IMR-90 (cell line): ENCODE measurements around the gene ADPRHL1. TPM values are rescaled to one million over a fixed set of nuclear protein-coding genes. Genes with fewer than 3 reads are reported as not detected.

ENCODE experiments used
- ATAC-seq: fragments of 200-7000 bp; cut with Tn5 transposase; 2 replicates; pipeline ENCODE4 v1.9.1; 2020; ENCODE audit warnings: low read depth, mild to moderate bottlenecking, moderate library complexity
- BruUV-seq: library from RNA; stranded (reverse); fragments of 400-500 nt; replicated peaks from 2 replicates; lab custom pipeline; 2021; lab: Mats Ljungman, UMichigan
- CTCF ChIA-PET: fragments of 300-600 bp; formaldehyde crosslinking; extraction: SDS; loops from one replicate; lab custom pipeline; 2021; ENCODE audit warnings: antibody characterized with exemption; lab: Yijun Ruan, JAX
- POLR2A ChIA-PET: fragments of 300-600 bp; sonication (Branson Sonifier 250); formaldehyde crosslinking; loops from one replicate; lab custom pipeline; 2022; ENCODE audit warnings: antibody characterized with exemption; ENCODE audit not compliant: unreplicated experiment; lab: Charles Lee
- DNase-seq: peaks from one replicate; pipeline ENCODE4 v3.0.0; 2013
- H2AFZ ChIP-seq: replicated peaks from 2 replicates; pipeline ENCODE3; 2013; ENCODE audit warnings: low read length, mild to moderate bottlenecking; ENCODE audit not compliant: poor library complexity
- H2AK5ac ChIP-seq: 2 replicates; pipeline ENCODE4 v1.6.1; 2013; ENCODE audit warnings: low read depth, low read length, inconsistent platforms
- H2AK9ac ChIP-seq: replicated peaks from 2 replicates; pipeline ENCODE3; 2013; ENCODE audit warnings: mild to moderate bottlenecking, low read depth, low read length, moderate library complexity; ENCODE audit not compliant: poor library complexity
- H2BK120ac ChIP-seq: 2 replicates; pipeline ENCODE4 v1.6.1; 2013; ENCODE audit warnings: low read depth, low read length, inconsistent platforms
- H2BK15ac ChIP-seq: 3 replicates; pipeline ENCODE4 v1.6.1; 2013; ENCODE audit warnings: low read depth, low read length, inconsistent platforms
- H2BK20ac ChIP-seq: 2 replicates; pipeline ENCODE4 v1.6.1; 2013; ENCODE audit warnings: low read depth, mild to moderate bottlenecking, inconsistent platforms, low read length, moderate library complexity
- H2BK5ac ChIP-seq: 2 replicates; pipeline ENCODE4 v1.6.1; 2013; ENCODE audit warnings: mild to moderate bottlenecking, low read depth, low read length, inconsistent platforms; ENCODE audit not compliant: poor library complexity, severe bottlenecking
- H3K14ac ChIP-seq: replicated peaks from 2 replicates; pipeline ENCODE4 v1.6.1; 2013; ENCODE audit warnings: low read depth, low read length, inconsistent platforms
- H3K18ac ChIP-seq: 2 replicates; pipeline ENCODE4 v1.6.1; 2013; ENCODE audit warnings: low read depth, low read length, control low read depth
- H3K23ac ChIP-seq: 2 replicates; pipeline ENCODE4 v1.6.1; 2013; ENCODE audit warnings: low read depth, low read length, inconsistent platforms
- H3K27ac ChIP-seq: 2 replicates; pipeline ENCODE4 v1.5.1; 2013; ENCODE audit warnings: mild to moderate bottlenecking, control low read depth, low read length; ENCODE audit not compliant: insufficient read depth
- H3K27me3 ChIP-seq: 2 replicates; pipeline ENCODE4 v1.6.1; 2013; ENCODE audit warnings: low read length; ENCODE audit not compliant: control insufficient read depth, insufficient read depth
- H3K36me3 ChIP-seq: 2 replicates; pipeline ENCODE4 v1.6.1; 2013; ENCODE audit warnings: low read length, mixed read lengths; ENCODE audit not compliant: control insufficient read depth, insufficient read depth
- H3K4ac ChIP-seq: 2 replicates; pipeline ENCODE4 v1.6.1; 2013; ENCODE audit warnings: low read depth, low read length, inconsistent platforms
- H3K4me1 ChIP-seq: 2 replicates; pipeline ENCODE4 v1.6.1; 2013; ENCODE audit warnings: low read length, mixed read lengths; ENCODE audit not compliant: control insufficient read depth, insufficient read depth
- H3K4me2 ChIP-seq: 2 replicates; pipeline ENCODE4 v1.6.1; 2013; ENCODE audit warnings: low read depth, mild to moderate bottlenecking, control low read depth, low read length, moderate library complexity
- H3K4me3 ChIP-seq: 2 replicates; pipeline ENCODE4 v1.5.1; 2013; ENCODE audit warnings: low read depth, mild to moderate bottlenecking, control low read depth, low read length, moderate library complexity; ENCODE audit not compliant: insufficient read depth
- H3K56ac ChIP-seq: 2 replicates; pipeline ENCODE4 v1.6.1; 2013; ENCODE audit warnings: low read length, inconsistent platforms; ENCODE audit not compliant: insufficient read depth; ENCODE audit errors: extremely low read depth
- H3K79me1 ChIP-seq, 2 experiments: 2 replicates each; pipeline ENCODE4 v1.6.1; 2013; ENCODE audit warnings: low read length in 2 of 2, inconsistent platforms in 1 of 2, low read depth in 1 of 2
- H3K9ac ChIP-seq: 2 replicates; pipeline ENCODE4 v1.6.1; 2013; ENCODE audit warnings: low read depth, low read length, control low read depth
- H3K9me1 ChIP-seq: 2 replicates; pipeline ENCODE4 v1.6.1; 2013; ENCODE audit warnings: low read length, inconsistent platforms; ENCODE audit not compliant: insufficient read depth
- H3K9me3 ChIP-seq: 2 replicates; pipeline ENCODE4 v1.6.1; 2013; ENCODE audit warnings: low read length; ENCODE audit not compliant: control insufficient read depth, insufficient read depth
- H4K20me1 ChIP-seq: 2 replicates; pipeline ENCODE4 v1.6.1; 2013; ENCODE audit warnings: low read length, inconsistent platforms; ENCODE audit not compliant: insufficient read depth
- H4K5ac ChIP-seq: 2 replicates; pipeline ENCODE4 v1.6.1; 2013; ENCODE audit warnings: mild to moderate bottlenecking, low read depth, low read length, control low read depth
- H4K8ac ChIP-seq, 2 experiments: 2 replicates each; pipeline ENCODE4 v1.6.1; 2013; ENCODE audit warnings: low read depth in 2 of 2, low read length in 2 of 2, control low read depth in 1 of 2, inconsistent platforms in 1 of 2
- H4K91ac ChIP-seq: 2 replicates; pipeline ENCODE4 v1.6.1; 2013; ENCODE audit warnings: low read depth, low read length, inconsistent platforms; ENCODE audit not compliant: insufficient read depth
- BHLHE40 ChIP-seq: fragments of 150-350 bp; IDR thresholded peaks from 2 replicates; pipeline ENCODE4 v1.6.1; 2016; ENCODE audit warnings: mild to moderate bottlenecking, low read depth, low read length
- CEBPB ChIP-seq: IDR thresholded peaks from 2 replicates; pipeline ENCODE4 v1.6.1; 2012; ENCODE audit warnings: low read depth, low read length, improper control_type of control experiment
- CHD1 ChIP-seq: IDR thresholded peaks from 2 replicates; pipeline ENCODE4 v1.6.1; 2012; ENCODE audit warnings: low read depth, low read length, improper control_type of control experiment
- FOS ChIP-seq: fragments of 150-350 bp; IDR thresholded peaks from 2 replicates; pipeline ENCODE4 v1.6.1; 2016; ENCODE audit warnings: low read depth, low read length
- MAFK ChIP-seq: IDR thresholded peaks from 2 replicates; pipeline ENCODE4 v1.6.1; 2012; ENCODE audit warnings: low read depth, low read length, improper control_type of control experiment
- MAZ ChIP-seq: IDR thresholded peaks from 2 replicates; pipeline ENCODE4 v1.6.1; 2012; ENCODE audit warnings: low read depth, mild to moderate bottlenecking, low read length, improper control_type of control experiment, moderate library complexity, borderline replicate concordance
- MXI1 ChIP-seq: IDR thresholded peaks from 2 replicates; pipeline ENCODE4 v1.6.1; 2012; ENCODE audit warnings: low read depth, mild to moderate bottlenecking, low read length, moderate library complexity, borderline replicate concordance
- NFE2L2 ChIP-seq: fragments of 150-350 bp; IDR thresholded peaks from 2 replicates; pipeline ENCODE4 v1.6.1; 2016; ENCODE audit warnings: low read depth, mild to moderate bottlenecking, low read length
- POLR2A ChIP-seq: IDR thresholded peaks from 2 replicates; pipeline ENCODE4 v1.6.1; 2012; ENCODE audit warnings: mild to moderate bottlenecking, low read depth, low read length
- RAD21 ChIP-seq: IDR thresholded peaks from 2 replicates; pipeline ENCODE4 v1.6.1; 2012; ENCODE audit warnings: low read length, improper control_type of control experiment
- RCOR1 ChIP-seq: IDR thresholded peaks from 2 replicates; pipeline ENCODE4 v1.6.1; 2012; ENCODE audit warnings: mild to moderate bottlenecking, low read length, improper control_type of control experiment; ENCODE audit not compliant: insufficient replicate concordance
- RFX5 ChIP-seq: IDR thresholded peaks from 2 replicates; pipeline ENCODE4 v1.8.0; 2012; ENCODE audit warnings: low read depth, mild to moderate bottlenecking, low read length, moderate library complexity
- SMC3 ChIP-seq: fragments of 150-350 bp; IDR thresholded peaks from 2 replicates; pipeline ENCODE4 v1.6.1; 2016; ENCODE audit warnings: low read depth, mild to moderate bottlenecking, antibody characterized with exemption, low read length, moderate library complexity
- WGBS, 2 experiments: methylation state at CpG; one replicate each; pipeline versions ENCODE4 v1.1.5 to v1.1.7; 2013; ENCODE audit warnings: missing lambda C conversion rate in 2 of 2; ENCODE audit not compliant: insufficient read length in 1 of 2; ENCODE audit errors: extremely low coverage in 2 of 2; 5-methylcytosine and 5-hydroxymethylcytosine counted together
- dilution Hi-C: fragments of 300-500 bp; cut with HindIII; formaldehyde crosslinking; loops from one replicate; pipeline ENCODE4 v1.14.3; 2018; ENCODE audit warnings: low sequenced_read_pairs; ENCODE audit not compliant: unreplicated experiment
- in situ Hi-C: fragments of 300-500 bp; cut with MboI; formaldehyde crosslinking; loops from 3 replicates; pipeline ENCODE4 v1.14.3; 2019; ENCODE audit warnings: low sequenced_read_pairs, inconsistent platforms, mixed read lengths
- intact Hi-C: fragments of 100-400 bp; cut with micrococcal nuclease; formaldehyde crosslinking; loops from 2 replicates; pipeline ENCODE4 v1.10.0; 2022
- polyA plus RNA-seq, 3 experiments: library from polyadenylated mRNA; depleted of rRNA; stranded (reverse); fragments of >200 nt; gene quantifications; 2 replicates each; pipeline ENCODE4 v1.2.3, GENCODE V29; 2012; ENCODE audit warnings: low replicate concordance in 1 of 3
- total RNA-seq: library from RNA; depleted of rRNA; stranded (reverse); fragments of >200 nt; gene quantifications from 2 replicates; pipeline ENCODE4 v1.2.3, GENCODE V29; 2012
- TF ChIP-seq, protein P1 (sequence below): fragments of 150-350 bp; IDR thresholded peaks from 2 replicates; pipeline ENCODE4 v1.6.1; 2017; ENCODE audit warnings: mild to moderate bottlenecking, antibody characterized with exemption, low read length, low read depth
- TF ChIP-seq, protein P2 (sequence below): conservative IDR thresholded peaks from 2 replicates; pipeline ENCODE4 v1.5.1; 2012; ENCODE audit warnings: mild to moderate bottlenecking, low read depth, low read length, improper control_type of control experiment
- TF ChIP-seq, protein P3 (sequence below): fragments of 150-350 bp; IDR thresholded peaks from 2 replicates; pipeline ENCODE4 v1.6.1; 2016; ENCODE audit warnings: low read depth, mild to moderate bottlenecking, low read length, moderate library complexity, borderline replicate concordance

Gene ADPRHL1
- total and polyA plus RNA-seq, 2 of the 4 experiments (the other 2 are of a cell fraction) = 0.36 to 0.67 TPM

DNA sequence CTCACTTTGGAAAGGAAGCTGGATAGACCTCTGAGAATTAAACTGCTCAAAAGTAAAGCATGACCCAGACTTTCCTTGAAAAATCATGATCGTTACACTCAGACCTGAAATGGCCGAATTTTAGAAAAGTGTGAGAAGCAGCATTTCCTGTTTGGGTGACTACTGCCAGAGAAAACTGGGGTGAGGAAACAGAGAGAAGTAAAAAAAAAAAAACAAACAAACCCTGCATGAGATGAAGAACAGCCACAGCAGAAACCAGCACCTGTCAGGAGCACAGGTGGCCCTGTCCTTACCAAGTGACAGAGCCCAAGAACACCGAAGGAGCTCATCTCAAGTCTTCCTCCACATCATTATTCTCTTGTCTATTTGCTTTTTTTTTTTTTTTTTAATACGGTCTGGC is 12.0 kb upstream of the ADPRHL1 start:
- Histone ChIP-seq H3K18ac (no peak overlapping the region), H3K27me3 (no peaks in the 10 kb centered on the region), H2BK15ac (no peak overlapping the region), H3K9me3 (no peaks in the 10 kb centered on the region), H3K4ac (no peak overlapping the region), H3K4me1 (no peaks in the 10 kb centered on the region), H4K91ac (no peak overlapping the region), H4K5ac (no peak overlapping the region), H3K56ac (no peak overlapping the region), H2BK5ac (no peak overlapping the region), H3K23ac (no peak overlapping the region), H3K9ac (no peak overlapping the region), H3K36me3 (peaks cover 14% of the 10 kb centered on the region), H4K20me1 (no peaks in the 10 kb centered on the region; the same call in none of the 2 replicates), H4K8ac (no peak overlapping the region), H3K4me2 (no peak overlapping the region), H2AK9ac (no peak overlapping the region), H3K14ac (no peak overlapping the region), H2BK120ac (no peak overlapping the region), H3K4me3 (no peak overlapping the region), H2AK5ac (no peak overlapping the region), H3K9me1 (0 out of 2 replicates have a peak, but pooled peaks cover 2% of the 10 kb centered on the region), H3K27ac (no peak overlapping the region), H2AFZ (no peak overlapping the region), H3K79me1 (peaks cover 19 to 38% of the 10 kb centered on the region in 2 experiments; a peak in 3 of 4 replicates), H2BK20ac (no peak overlapping the region)
- TF ChIP-seq CHD1 (no peak), CEBPB (no peak), RAD21 (no peak), POLR2A (no peak), NFE2L2 (no peak), RFX5 (no peak), BHLHE40 (no peak), RCOR1 (no peak), MAFK (no peak), MAZ (no peak), SMC3 (no peak), FOS (no peak), MXI1 (no peak)
- TF ChIP-seq, protein P1, sequence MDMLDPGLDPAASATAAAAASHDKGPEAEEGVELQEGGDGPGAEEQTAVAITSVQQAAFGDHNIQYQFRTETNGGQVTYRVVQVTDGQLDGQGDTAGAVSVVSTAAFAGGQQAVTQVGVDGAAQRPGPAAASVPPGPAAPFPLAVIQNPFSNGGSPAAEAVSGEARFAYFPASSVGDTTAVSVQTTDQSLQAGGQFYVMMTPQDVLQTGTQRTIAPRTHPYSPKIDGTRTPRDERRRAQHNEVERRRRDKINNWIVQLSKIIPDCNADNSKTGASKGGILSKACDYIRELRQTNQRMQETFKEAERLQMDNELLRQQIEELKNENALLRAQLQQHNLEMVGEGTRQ = no peak
- TF ChIP-seq, protein P2, sequence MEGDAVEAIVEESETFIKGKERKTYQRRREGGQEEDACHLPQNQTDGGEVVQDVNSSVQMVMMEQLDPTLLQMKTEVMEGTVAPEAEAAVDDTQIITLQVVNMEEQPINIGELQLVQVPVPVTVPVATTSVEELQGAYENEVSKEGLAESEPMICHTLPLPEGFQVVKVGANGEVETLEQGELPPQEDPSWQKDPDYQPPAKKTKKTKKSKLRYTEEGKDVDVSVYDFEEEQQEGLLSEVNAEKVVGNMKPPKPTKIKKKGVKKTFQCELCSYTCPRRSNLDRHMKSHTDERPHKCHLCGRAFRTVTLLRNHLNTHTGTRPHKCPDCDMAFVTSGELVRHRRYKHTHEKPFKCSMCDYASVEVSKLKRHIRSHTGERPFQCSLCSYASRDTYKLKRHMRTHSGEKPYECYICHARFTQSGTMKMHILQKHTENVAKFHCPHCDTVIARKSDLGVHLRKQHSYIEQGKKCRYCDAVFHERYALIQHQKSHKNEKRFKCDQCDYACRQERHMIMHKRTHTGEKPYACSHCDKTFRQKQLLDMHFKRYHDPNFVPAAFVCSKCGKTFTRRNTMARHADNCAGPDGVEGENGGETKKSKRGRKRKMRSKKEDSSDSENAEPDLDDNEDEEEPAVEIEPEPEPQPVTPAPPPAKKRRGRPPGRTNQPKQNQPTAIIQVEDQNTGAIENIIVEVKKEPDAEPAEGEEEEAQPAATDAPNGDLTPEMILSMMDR = no peak
- TF ChIP-seq, protein P3, sequence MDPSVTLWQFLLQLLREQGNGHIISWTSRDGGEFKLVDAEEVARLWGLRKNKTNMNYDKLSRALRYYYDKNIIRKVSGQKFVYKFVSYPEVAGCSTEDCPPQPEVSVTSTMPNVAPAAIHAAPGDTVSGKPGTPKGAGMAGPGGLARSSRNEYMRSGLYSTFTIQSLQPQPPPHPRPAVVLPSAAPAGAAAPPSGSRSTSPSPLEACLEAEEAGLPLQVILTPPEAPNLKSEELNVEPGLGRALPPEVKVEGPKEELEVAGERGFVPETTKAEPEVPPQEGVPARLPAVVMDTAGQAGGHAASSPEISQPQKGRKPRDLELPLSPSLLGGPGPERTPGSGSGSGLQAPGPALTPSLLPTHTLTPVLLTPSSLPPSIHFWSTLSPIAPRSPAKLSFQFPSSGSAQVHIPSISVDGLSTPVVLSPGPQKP = no peak
- ChIA-PET POLR2A (no interaction called here), CTCF (interaction anchor here (0.7 kb wide), 1 partner anchor 75 kb away, joined by 4 read pairs; no protein-coding TSS in a partner anchor)
- ATAC-seq (no peak), DNase-seq (no peak)
- dilution Hi-C loops (no loop called here), intact Hi-C loops (no loop called here), in situ Hi-C loops (no loop called here)
- WGBS, 2 experiments = no CpG with 5 or more reads among the region's 4 CpGs
- BruUV-seq = no TSS peak
